Stimulated activated CD8-positive, alpha-beta memory T cell treated with anti-CD3 and anti-CD28 coated beads, Interleukin-4, amount 100 ng/mL, for 4 hours (primary cell): ENCODE results near the gene SMARCAL1.
"Not testable (repeated sequence)": the region's sequence is repeated elsewhere in the genome, so short reads cannot be mapped to it uniquely, and the experiment has no call there.

Experiments
- DNase-seq, 2 donors: peaks; one replicate each; pipeline ENCODE4 v3.0.0-alpha.2; 2020; ENCODE audit warnings: low read depth in 2 of 2, low spot score in 1 of 2

Gene SMARCAL1

DNA sequence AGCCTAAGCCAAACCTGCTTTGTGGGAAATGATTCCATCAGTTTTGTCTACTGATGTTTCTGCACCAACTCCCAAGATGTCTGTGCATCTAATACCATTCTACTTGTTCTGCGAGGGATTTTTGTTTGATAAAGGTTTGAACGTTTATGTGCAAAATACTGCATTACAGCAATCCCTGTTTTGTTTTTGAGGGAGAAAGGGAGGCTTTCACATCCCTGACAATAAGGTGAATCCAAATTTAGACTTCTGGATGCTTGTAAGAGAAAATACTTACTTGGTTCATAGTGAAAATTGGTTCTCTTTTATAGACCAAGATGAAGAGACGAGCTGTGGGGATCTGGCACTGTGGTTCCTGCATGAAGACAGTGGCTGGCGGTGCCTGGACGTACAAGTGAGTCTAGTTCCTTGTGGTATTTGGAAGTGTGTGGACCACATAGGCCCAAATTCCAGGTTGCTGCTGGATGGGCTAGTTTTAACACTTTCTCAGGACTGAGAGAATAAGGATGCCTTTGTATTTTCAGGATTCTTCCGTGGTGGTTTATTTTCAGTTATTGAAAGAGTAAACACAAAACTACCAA is 87.4 kb downstream of the SMARCAL1 start:
- no peak for DNase-seq

DNA sequence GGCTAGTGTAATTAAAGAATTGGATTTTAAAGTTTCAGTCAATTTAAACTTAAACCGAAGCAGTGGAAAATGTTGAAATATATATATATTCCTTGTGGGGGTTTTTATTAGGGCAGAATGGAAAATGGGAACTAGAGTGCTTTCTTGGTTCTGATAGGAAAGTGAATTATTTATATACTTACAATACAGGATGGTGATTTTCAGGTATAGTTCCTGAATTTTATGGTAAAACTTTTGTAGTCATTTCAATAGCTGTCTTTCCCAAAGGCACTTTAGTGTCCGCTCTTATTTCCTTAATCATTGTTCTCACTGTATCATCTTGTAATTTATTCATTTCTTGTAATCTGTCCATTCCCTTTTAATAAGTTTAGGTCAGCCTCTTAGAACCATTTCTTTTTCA is 88.3 kb downstream of the SMARCAL1 start:
- no peak for DNase-seq

DNA sequence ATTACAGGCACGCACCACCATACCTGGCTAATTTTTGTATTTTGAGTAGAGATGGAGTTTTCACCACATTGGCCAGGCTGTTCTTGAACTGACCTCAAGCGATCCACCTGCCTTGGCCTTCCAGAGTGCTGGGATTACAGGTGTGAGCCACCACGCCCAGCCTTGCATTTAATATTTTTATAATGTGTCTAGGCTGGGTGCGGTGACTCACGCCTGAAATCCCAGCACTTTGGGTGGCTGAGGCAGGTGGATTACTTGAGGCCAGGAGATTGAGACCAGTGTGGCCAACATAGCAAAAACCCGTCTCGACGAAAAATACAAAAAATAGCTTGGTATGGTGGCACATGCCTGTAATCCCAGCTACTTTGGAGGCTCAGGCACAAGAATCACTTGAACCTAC is 89.6 kb downstream of the SMARCAL1 start:
- no peak for DNase-seq

DNA sequence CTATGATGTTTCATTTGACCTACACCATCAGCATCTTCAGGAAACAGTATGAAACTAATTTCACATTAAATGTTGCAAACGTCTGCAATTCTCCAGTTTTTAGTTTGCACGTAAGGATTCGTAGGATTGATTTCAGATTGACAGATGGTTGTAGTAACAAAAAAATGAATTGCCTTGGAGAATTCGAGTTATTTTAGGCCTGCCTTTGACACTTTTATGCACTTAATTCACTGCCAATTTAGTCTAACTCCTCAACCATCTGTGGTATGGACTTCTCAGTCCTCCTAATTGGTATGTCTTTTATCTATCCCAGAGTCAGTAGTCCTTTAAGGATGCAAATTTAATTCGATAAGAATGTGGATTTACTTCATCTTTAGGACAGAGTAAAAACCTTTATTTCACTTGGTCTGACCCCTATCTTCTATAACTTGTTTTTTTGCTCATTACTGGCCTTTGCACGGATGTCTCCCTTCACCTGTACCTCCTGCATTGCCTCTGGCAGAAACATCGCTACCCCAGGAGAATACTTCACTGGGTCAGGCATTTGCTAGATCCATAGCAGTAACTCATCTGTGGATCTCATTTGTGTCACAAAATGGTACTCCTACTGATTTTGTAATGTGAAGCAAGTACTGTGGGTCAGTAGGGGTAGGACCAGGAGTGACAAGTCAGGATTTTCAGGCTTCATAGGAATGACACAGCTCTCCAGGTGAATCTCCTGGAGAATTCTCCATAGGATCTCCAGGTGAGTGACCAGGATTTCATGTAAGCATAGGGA is 90.3 kb downstream of the SMARCAL1 start:
- DNase-seq, result no peak

DNA sequence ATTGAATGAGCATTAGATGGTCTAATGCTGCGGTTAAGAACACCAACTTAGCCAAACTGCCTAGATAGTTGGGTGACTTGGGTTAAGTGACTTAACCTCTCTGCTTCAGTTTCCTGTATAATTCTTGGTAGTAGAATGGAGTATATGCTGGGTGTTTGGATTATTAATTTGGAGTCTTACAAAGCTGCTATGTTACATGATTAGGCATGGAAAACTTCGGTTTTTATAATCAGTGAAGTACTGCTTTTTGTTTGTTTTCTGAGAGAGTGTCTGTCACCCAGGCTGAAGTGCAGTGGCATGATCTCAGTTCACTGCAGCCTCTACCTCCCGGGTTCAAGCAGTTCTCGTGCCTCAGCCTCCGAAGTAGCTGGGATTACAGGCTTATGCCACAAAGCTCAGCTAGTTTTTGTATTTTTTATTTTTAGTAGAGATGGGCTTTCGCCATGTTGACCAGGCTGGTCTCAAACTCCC is 90.9 kb downstream of the SMARCAL1 start:
- DNase-seq, result no peak

DNA sequence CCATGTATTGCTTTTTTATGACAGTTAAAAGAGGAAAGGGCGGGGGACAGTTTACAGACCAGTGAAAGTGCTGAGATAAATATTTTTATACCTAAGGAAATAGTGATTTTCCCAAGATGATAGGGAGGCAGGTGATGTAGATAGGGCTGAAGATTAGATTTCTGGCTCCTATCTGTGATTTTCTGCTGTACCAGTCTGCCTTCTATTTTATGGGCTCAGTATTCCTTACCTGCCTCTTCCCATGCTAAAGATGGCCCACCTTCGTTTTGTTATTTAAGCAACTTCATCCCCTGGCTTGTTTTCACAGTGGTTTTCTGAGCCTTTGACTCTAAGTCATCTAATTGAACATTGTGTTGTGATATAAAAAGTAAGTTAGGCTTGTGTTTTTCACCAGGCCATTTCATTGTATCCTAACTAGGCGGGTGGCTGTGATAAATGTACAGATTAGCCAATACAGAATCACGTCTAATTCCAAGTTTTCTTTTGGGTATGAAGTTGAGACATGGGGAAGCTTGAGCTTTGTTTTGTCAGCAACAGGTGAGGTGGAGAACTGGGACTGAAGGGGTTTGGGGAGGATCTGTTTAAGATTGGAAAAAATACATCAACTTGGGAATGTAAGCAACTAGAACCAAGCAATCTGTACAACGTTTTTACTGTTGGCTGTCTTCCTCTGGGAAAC is 91.6 kb downstream of the SMARCAL1 start:
- no peak for DNase-seq

DNA sequence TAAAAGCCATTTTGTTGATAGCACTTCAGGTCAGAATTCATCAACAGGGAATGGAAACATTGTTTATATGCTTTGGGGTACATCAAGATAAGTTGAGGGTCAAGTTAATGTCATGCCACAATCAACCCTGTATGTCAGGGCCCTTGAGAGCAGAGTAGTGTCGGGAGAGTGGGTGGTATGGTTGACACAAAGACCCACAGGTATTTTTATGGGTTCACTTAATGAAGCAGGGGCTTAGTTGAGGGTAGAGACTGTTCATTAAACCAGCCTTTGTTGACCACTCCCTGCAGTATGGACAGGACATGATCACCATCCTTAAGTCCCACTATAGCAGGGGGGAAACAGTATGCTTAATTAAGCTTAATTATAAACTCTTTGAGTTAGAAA is 92.1 kb downstream of the SMARCAL1 start:
- no peak for DNase-seq

DNA sequence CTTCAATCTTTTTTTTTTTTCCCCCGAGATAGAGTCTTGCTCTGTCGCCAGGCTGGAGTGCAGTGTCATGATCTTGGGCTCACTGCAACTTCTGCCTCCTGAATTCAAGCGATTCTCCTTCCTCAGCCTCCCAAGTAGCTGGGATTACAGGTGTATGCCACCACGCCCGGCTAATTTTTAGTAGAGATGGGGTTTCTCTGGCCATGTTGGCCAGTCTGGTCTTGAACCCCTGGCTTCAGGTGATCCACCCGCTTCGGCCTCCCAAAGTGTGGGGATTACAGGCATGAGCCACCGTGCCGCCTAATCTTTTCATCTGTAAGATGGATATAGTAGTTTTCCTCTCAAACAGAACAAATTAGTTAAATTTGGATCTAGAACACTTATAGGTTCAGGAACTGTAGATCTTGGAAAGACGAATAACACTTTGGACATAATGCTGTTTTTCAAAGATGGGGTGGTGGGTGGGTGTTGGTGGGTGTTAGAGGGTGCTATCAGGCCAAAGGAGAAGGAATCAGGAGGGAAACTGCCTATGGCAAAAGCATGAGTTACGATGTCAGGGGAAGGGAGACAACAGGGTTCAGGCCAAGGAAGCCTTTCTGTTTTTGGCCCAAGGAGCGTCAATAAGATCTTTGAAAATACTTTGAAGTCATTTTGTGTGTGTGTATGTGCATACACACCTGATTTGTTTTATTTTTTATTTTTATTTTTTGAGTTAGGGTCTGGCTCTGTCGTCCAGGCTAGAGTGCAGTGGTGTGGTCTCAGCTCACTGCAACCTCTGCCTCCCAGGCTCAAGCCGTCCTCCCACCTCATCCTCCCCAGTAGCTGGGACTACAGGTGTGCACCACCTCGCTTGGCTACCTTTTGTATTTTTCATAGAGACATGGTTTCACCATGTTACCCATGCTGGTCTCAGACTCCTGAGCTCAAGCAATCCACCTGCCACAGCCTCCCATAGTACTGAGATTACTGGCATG is 93.1 kb downstream of the SMARCAL1 start:
- DNase-seq, result no peak

DNA sequence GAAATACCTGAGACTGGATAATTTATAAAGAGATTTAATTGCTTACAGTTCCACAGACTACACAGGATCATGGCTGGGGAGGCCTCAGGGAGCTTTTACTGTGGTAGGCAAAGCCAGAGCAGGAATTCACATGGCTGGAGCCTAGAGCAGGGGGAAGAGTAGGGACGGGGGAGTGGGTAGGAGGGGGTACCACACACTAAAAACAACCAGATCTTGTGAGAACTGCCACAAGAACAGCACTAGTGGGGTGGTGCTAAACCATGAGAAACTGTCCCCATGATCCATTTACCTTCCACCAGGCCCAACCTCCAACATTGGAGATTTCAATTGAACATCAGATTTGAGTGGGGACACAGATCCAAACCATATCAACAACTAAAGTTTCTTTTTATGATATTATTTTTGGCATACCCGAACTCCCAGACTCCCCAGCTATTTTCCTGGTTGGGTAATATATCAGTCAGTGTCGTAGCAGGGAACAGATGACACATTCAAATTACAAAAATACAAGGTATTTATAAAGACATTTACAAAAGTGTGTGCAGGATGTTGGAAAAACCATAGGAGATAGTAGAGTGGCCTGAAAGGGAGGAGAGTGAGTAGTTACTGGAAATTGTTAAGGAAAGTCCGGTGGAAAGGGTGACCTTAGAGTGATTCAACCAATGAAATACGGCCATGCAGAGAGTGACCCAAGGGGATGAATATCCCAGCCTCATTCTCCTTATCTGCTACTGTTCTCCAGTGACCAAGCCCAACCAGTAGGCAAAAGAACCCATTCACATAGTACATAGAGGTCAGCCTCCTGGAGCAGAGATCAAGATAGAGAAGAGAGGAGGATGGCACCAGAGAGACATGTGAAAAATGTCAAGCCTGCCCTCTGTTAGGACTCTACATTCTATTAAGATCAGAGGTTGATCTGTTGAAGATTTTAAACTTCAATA is 95.2 kb downstream of the SMARCAL1 start:
- no peak for DNase-seq

DNA sequence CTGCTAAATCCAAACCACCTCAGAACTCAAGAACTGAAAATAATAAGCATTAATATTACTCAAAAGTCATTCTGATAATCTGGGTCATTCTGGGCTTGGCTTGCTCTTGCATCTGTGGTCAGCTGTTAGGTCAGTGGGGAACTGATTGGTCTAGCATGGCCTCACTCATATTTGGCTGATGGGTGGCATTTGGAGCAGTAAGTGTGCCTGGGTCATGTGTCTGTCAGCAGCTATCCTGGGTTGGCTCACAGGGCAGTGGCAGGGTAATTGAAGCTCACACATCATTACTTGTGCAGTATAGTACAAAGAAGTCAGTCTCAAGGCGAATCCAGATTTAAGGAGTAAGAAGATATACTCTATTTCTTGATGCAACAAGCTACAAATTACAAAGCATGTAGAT is 95.9 kb downstream of the SMARCAL1 start:
- DNase-seq, result no peak

DNA sequence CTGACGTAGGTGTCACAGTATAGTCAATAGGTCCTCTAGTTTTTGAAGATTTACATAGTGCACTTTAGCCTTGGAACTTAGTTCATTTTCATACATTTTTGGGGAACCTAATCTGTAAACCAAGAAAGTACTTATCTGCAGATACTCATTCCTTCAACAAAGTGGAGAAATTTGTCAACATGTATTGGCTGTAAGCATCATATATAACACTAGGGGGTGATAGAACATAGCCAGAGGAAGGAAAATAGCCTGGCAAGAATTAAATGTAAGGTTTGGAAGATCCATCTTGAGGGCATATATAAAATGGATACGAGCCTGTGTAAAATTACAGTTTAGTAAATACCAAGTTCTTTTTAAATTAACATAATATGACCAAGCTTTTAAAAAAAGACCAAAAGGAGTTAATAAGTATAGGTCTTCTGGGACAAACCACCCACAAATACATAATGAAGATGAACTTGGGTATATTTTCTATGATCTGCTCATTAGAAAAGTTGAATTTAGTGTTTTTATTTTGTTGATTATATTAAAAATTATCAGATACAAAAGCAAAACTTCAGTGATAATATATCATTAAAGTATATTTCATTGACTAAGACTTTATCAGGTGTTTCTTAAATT is 104.6 kb downstream of the SMARCAL1 start:
- no peak for DNase-seq

DNA sequence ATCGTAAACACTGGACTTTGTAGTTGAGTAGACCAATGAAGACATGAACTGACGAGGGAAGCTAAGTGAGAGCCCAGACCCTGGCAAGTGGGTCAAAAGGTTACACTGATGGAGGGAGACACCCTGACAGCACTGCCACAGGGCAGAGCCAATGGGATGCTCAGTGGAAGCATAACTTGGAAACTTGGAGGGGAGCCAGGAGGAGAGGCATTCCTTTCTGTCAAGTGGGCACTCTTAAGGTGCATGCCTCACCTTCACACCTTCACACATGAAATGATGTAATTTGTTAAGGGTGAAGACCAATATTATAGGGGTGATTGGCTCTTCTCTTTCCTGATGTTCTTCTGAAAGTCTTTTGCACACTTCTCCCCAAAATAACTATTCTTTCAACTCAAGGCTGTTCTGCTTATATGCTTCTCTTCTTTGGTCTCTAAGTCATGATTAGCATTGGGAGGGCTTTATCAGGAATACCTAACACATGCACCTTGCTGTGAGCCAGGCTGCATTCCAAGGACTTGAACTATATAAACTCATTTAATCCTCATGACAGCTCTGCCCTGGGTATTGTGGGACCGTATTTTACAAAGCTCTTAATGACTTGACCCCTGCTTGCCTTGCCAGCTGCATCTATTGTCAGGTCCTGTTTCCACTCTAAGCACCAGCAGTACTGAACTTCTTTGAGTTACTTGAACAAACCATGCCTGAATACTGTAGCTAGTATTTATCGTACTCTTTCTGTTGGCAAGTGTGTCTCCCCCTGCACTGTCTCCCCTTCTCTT is 105.4 kb downstream of the SMARCAL1 start:
- DNase-seq, result no peak

DNA sequence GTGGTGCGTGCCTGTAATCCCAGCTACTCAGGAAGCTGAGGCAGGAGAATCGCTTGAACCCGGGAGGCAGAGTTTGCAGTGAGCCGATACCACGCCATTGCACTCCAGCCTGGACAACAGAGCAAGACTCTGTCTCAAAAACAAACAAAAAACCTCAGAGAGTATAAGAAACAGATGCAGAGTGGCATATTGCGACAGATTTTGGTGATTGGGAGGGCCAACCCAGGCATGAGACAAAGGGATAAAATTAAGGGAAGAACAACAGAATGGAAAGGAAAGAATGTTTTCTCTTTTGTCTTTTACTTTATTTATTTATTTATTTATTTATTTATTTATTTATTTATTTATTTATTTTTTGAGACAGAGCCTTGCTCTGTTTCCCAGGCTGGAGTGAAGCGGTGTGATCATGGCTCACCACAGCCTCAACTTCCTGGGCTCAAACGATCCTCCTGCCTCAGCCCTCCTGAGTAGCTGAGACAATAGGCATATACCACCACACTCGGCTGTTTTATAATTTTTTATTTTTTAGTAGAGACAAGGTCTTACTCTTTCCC is 106.4 kb downstream of the SMARCAL1 start:
- DNase-seq, result not testable (repeated sequence)

DNA sequence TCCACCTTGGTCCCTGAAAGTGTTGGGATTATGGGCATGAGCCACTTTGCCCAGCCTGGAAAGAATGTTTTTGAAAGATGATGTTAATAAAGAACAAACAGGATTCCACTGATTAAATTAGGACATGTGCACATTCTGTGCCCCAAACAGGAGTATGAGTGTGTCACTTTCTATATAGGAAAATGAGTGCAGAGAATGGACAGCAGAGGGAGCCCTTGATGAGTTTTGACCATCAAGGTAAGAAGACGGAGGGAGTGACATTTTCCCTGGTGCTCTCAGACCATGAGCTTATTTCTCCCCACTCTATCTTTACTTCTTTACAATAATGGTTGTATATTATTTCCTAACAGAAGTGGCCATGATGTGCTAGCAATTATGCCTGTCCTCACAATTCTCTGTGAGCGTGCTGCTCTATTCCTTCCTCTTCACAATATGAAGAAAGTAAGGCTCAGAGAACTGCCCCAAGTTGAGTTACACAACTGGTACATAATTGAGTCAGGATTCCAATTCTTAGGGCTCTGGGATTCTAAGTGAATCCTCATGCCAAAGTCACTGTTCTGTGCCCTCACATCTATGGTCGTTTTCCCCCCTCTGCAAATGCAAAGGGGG is 107.0 kb downstream of the SMARCAL1 start:
- no peak for DNase-seq

DNA sequence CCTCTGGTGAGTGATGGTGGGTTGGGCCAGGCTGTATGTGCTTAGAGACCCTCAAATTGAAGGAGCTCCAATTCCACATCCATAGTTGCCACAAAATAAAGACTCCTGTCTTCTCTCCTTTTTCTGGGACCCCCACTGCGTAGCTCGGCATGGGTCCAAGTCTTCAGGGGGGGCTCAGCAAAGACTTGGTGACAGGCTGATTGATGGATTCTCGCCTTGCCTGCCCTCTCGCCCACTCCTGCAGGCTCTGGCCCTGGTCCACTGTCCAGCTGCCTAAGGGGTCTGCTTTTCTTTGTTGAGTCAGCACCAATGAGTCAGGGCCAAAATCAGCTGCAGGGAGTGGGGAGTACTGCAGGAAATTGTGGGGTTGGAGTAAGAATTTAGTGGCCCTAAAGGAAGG is 107.8 kb downstream of the SMARCAL1 start:
- DNase-seq, result no peak

DNA sequence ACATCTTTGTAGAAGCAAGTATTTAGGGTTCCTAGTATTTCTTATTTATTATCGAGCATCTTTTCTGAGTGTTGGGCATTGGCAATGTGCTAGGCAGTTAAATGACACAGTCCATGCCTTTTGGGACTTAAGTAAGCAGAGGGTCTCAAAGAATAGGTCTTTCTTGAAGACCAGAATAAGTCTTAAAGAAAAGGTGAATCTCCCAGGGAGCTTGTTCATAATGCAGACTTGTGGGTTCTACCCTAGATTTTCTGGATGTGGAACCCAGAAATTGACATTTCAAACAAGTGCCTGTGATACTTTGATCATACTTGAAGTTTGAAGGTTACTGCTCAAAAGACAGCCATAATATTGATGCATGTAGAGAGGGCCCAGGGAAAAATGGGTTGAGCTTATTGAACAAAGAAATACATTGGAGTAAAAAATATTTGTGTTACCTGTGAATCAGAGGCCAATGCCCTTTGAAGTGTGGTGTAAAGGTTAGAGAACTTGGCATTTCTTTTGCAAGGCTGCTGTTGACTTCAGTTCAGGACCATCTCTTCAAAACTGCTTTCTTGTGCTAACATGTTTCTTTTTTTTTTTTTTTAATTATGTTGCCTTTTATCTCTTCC is 110.7 kb downstream of the SMARCAL1 start:
- DNase-seq, result no peak

DNA sequence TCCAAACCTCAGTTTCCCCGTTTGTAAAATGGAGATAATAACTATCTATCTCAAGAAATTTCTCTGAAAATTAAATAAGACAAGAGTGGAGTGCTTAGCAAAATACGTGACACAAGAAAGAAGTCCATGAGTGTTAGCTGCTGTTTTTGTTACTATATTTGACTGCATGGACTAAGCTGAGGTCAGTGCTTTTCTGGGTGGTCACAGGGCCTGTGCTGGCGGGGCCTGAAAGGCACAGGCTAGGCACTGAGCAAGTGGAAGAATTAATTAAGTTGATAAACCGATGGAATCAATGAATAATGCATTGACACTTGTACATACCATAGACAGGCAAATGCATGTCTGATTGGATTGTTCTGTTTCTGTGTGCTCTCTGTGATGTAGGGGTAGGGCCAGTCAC is 113.7 kb downstream of the SMARCAL1 start:
- DNase-seq, result no peak

DNA sequence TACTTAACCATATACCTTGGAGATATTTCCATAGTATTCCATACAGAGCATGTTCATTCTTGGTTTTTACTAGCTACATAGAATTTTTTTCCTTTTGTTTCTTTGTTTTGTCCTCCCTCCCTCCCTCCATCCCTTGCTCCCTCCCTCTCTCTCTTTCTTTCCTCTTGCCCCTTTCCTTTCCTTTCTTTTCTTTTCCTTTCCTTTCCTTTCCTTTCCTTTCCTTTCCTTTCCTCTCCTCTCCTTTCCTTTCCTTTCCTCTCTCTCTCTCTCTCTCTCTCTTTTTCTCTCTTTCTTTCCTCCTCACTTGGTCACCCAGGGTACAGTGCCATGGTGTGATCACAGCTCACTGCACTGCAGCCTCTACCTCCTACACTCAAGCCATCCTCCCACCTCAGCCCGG is 114.7 kb downstream of the SMARCAL1 start:
- DNase-seq, result no peak
